KMS-11 (cell line): ENCODE results near the gene FBN1.

Experiments used
- H2AFZ ChIP-seq: fragments of 200-600 bp; sonication (generic); 2 replicates; pipeline ENCODE4 v1.6.1; 2016; ENCODE audit warnings: antibody characterized with exemption, mixed run types, low read depth
- H3K27ac ChIP-seq: fragments of 200-600 bp; sonication (generic); 2 replicates; pipeline ENCODE4 v1.6.1; 2016; ENCODE audit warnings: mild to moderate bottlenecking, mixed run types
- H3K27me3 ChIP-seq: fragments of 200-600 bp; sonication (generic); 2 replicates; pipeline ENCODE4 v1.6.1; 2017; ENCODE audit warnings: mild to moderate bottlenecking, low read depth, mixed run types, moderate library complexity; ENCODE audit not compliant: insufficient read depth
- H3K36me3 ChIP-seq: fragments of 200-600 bp; sonication (generic); 2 replicates; pipeline ENCODE4 v1.6.1; 2017; ENCODE audit warnings: mild to moderate bottlenecking, mixed run types; ENCODE audit not compliant: insufficient read depth
- H3K4me1 ChIP-seq: fragments of 200-600 bp; sonication (generic); 2 replicates; pipeline ENCODE4 v1.6.1; 2016; ENCODE audit warnings: mild to moderate bottlenecking, low read depth, mixed run types; ENCODE audit not compliant: poor library complexity, severe bottlenecking
- H3K4me2 ChIP-seq: fragments of 200-600 bp; sonication (generic); 2 replicates; pipeline ENCODE4 v1.7.0; 2016; ENCODE audit warnings: mild to moderate bottlenecking, mixed run types
- H3K4me3 ChIP-seq: fragments of 200-600 bp; sonication (generic); IDR thresholded peaks from 2 replicates; pipeline ENCODE4 v1.6.1; 2017; ENCODE audit warnings: low read depth, low read length, mixed read lengths; ENCODE audit not compliant: insufficient read depth
- H3K79me2 ChIP-seq: fragments of 200-600 bp; sonication (generic); 2 replicates; pipeline ENCODE4 v1.6.1; 2016; ENCODE audit warnings: low read depth, mixed run types; ENCODE audit not compliant: insufficient read depth
- H3K9ac ChIP-seq: fragments of 200-600 bp; sonication (generic); 2 replicates; pipeline ENCODE4 v1.6.1; 2016; ENCODE audit warnings: mild to moderate bottlenecking, mixed run types
- H4K20me1 ChIP-seq: fragments of 200-600 bp; sonication (generic); 2 replicates; pipeline ENCODE4 v1.6.1; 2016; ENCODE audit warnings: mild to moderate bottlenecking, mixed run types; ENCODE audit not compliant: insufficient read depth
- TF ChIP-seq, protein P1 (sequence below): fragments of 200-600 bp; sonication (generic); conservative IDR thresholded peaks from 2 replicates; pipeline ENCODE4 v1.6.1; 2017; ENCODE audit warnings: low read depth, mild to moderate bottlenecking, antibody characterized with exemption, low read length, moderate library complexity, mixed read lengths

The FBN1 gene

DNA sequence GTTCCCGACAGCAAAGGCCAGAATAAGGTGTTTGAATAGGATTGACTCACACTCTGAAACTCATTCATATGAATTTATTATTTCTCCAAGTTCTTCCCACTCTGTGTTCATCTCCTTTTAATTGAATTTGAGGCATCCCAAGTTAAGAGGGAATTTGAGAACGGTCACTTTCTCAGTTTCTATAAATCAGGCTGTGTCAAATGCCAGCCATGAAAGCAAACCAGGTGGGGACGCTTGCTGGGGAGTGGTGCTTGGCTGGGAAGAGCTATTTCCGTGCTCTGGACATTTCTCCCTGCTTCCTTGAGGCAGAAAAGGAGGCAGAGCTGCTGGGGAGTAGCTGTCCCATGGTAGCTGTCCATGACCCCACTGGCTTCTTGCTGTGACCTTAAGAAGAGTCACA lies 116.6 kb downstream of the FBN1 start:
- Histone ChIP-seq H3K4me3 (no peak overlapping the region), H3K79me2 (no peaks in the 10 kb centered on the region), H3K4me2 (no peak overlapping the region), H3K9ac (no peak overlapping the region), H3K36me3 (no peaks in the 10 kb centered on the region), H3K27ac (no peak overlapping the region), H2AFZ (no peak overlapping the region), H3K27me3 (no peaks in the 10 kb centered on the region), H4K20me1 (no peaks in the 10 kb centered on the region), H3K4me1 (no peaks in the 10 kb centered on the region)
- TF ChIP-seq, protein P1, sequence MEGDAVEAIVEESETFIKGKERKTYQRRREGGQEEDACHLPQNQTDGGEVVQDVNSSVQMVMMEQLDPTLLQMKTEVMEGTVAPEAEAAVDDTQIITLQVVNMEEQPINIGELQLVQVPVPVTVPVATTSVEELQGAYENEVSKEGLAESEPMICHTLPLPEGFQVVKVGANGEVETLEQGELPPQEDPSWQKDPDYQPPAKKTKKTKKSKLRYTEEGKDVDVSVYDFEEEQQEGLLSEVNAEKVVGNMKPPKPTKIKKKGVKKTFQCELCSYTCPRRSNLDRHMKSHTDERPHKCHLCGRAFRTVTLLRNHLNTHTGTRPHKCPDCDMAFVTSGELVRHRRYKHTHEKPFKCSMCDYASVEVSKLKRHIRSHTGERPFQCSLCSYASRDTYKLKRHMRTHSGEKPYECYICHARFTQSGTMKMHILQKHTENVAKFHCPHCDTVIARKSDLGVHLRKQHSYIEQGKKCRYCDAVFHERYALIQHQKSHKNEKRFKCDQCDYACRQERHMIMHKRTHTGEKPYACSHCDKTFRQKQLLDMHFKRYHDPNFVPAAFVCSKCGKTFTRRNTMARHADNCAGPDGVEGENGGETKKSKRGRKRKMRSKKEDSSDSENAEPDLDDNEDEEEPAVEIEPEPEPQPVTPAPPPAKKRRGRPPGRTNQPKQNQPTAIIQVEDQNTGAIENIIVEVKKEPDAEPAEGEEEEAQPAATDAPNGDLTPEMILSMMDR: no peak

DNA sequence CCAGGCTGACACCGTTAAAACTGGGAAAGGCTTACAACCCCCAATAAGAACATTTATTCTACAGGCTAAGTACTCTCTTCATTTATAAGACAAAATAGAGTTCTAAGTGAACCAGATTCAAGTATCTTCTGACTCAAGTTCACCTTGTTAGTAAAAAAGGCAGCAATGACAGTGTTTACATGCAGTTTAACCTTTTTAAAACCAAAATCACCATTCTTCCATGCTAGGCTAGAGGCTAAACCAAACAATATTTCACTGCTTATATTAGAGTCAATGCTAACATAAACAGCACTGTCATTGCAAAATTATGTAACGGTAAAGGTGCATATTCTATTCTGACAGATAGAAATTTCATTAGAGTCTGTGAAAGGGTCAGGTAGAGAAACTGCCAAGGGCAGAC lies 118.0 kb downstream of the FBN1 start:
- H3K4me2 ChIP-seq: no peak overlapping the region
- H3K4me1 ChIP-seq: no peaks in the 10 kb centered on the region
- TF ChIP-seq, protein P1: no peak
- no peak overlapping the region for H3K4me3 ChIP-seq
- no peaks in the 10 kb centered on the region for H3K36me3 ChIP-seq
- no peaks in the 10 kb centered on the region for H3K27me3 ChIP-seq
- H4K20me1 ChIP-seq: no peaks in the 10 kb centered on the region
- no peak overlapping the region for H3K27ac ChIP-seq
- no peak overlapping the region for H2AFZ ChIP-seq
- H3K79me2 ChIP-seq: no peaks in the 10 kb centered on the region
- H3K9ac ChIP-seq: no peak overlapping the region

DNA sequence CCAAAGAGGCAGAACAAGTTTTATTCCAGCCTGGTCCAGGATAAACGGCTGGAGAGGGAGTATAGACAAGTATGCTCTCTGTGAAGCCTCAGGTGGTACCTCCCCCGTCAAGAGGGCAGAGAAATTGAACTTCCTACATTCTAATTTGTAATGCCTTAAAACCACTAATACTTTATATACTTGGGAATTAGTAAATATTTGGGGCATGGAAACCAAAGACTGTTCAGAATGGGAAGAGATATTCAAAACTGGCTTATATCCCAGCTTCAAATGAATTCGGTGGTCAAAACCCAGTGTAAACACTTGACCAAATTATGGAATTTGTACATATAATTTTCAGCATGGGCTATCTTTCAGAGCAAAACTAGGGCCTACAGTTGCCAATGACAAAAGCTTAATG lies 122.6 kb downstream of the FBN1 start:
- no peaks in the 10 kb centered on the region for H3K36me3 ChIP-seq
- no peak overlapping the region for H3K27ac ChIP-seq
- H3K9ac ChIP-seq: no peak overlapping the region
- no peak overlapping the region for H3K4me3 ChIP-seq
- no peaks in the 10 kb centered on the region for H3K4me1 ChIP-seq
- H3K4me2 ChIP-seq: no peak overlapping the region
- H4K20me1 ChIP-seq: no peaks in the 10 kb centered on the region
- no peaks in the 10 kb centered on the region for H3K79me2 ChIP-seq
- H2AFZ ChIP-seq: no peak overlapping the region
- TF ChIP-seq, protein P1: no peak
- H3K27me3 ChIP-seq: no peaks in the 10 kb centered on the region

DNA sequence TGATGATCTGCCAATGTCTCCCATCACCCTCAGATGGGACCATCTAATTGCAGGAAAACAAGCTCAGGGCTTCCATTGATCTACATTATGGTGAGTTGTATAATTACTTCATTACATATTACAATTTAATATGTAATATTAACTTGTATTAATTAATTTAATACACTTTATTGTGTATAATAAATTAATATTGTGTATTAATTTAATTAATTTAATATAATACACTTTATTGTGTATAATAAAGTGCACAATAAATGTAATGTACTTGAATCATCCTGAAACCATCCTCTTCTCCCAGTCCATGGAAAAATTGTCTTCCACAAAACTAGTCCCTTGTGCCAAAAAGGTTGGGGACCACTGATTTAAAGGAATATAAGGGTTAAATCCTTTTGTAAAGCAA lies 123.4 kb downstream of the FBN1 start:
- Histone ChIP-seq H3K27ac (no peak overlapping the region), H3K79me2 (no peaks in the 10 kb centered on the region), H3K27me3 (no peaks in the 10 kb centered on the region), H3K36me3 (no peaks in the 10 kb centered on the region), H3K9ac (no peak overlapping the region), H3K4me1 (no peaks in the 10 kb centered on the region), H2AFZ (no peak overlapping the region), H3K4me3 (no peak overlapping the region), H4K20me1 (no peaks in the 10 kb centered on the region), H3K4me2 (no peak overlapping the region)
- TF ChIP-seq, protein P1: no peak
